HG03045 (cell line): Measurements from ENCODE around the gene EXOSC9.
A peak's percentile ranks its signal among the peaks of the same experiment; 100 is the strongest.

Experiments used
- ATAC-seq: cut with Tn5 transposase; IDR thresholded peaks from one replicate; pipeline ENCODE4 v1.9.1; 2021; ENCODE audit warnings: mild to moderate bottlenecking, moderate library complexity; ENCODE audit not compliant: unreplicated experiment

Gene EXOSC9

GRCh38 chr4:121823505-121824170 is 22.5 kb downstream of the EXOSC9 start, which contains the start of gene CCNA2:
CCNA2 (minus strand) TSS chr4:121823883; CDS start chr4:121823628, 255 bp downstream.
- peak; percentile 96 for ATAC-seq

GRCh38 chr4:121824171-121824527 is 23.0 kb downstream of the EXOSC9 start:
- ATAC-seq, result no peak

- ATAC-seq, result no peak
These were observed 23.8 kb downstream of the EXOSC9 start for GRCh38 chr4:121824950-121825349.

- no peak for ATAC-seq
These were observed 26.7 kb downstream of the EXOSC9 start for GRCh38 chr4:121827853-121828252.

- ATAC-seq, result no peak
These were observed 28.4 kb downstream of the EXOSC9 start for GRCh38 chr4:121829511-121829910.

GRCh38 chr4:121838136-121838535 is 37.0 kb downstream of the EXOSC9 start:
- ATAC-seq, result no peak

GRCh38 chr4:121842862-121843261 is 41.7 kb downstream of the EXOSC9 start:
- no peak for ATAC-seq

- no peak for ATAC-seq
These were observed 45.5 kb downstream of the EXOSC9 start for GRCh38 chr4:121846662-121847061.

- ATAC-seq, result no peak
These were observed 50.2 kb downstream of the EXOSC9 start for GRCh38 chr4:121851354-121851753.

- ATAC-seq, result no peak
These were observed 59.0 kb downstream of the EXOSC9 start for GRCh38 chr4:121860121-121860520.

GRCh38 chr4:121861426-121861825 is 60.3 kb downstream of the EXOSC9 start:
- no peak for ATAC-seq

GRCh38 chr4:121863799-121864198 is 62.7 kb downstream of the EXOSC9 start:
- no peak for ATAC-seq
